CD4-positive, alpha-beta T cell treated with Interferon gamma for 1 hour (primary cell): Measurements from ENCODE around the gene ATG2A.
A peak's percentile ranks its signal among the peaks of the same experiment; 100 is the strongest.

Experiments used
- DNase-seq: peaks from one replicate; pipeline ENCODE4 v3.0.0-alpha.2; 2020

ATG2A gene

DNA sequence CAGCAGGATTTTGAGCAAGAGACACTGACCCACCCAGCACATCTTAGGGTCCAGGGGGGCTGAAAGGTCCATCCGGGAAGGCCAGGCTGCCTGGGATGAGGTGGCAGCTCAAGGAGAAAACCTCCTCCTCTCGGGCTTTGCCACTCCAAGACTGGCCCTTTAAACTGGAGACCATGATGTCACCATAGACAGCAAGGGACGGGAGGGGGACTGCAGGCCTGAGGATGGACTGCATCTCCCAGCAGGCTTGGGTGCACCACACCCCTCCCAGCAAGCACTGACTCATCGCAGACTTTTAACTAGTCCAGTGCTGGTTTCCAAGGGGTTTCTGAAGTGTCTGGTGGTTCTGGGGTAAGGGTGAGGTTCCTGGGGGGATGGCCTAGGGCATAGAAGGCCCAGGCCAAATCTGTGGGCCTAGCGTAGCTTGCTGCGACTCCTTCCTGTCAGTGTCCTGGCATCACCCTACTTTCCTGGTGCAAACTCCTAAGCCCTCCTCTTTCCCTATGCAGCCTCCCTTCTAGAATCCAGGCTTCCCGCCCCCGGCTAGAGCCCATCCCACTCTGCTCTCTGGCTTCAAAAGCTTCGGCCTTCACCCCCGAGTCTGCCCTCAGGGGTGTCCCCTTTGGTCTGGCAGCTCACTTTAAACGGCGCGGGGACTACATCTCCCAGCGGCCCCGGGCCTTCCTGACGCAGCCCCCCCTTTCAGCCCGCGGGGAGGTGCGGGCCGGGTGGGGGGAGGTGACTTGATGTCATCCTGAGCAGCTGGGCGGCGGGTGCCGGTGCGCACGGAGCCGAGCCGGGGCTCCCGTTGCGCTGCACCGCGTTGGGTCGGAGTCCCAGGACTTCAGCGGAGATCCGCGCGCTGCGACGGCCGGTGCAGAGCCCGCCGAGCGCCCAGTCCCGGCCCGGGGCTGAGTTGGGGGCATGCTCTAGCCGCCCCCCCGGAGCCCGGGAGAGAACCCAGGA lies 7.2 kb upstream of the ATG2A start, which contains the start of gene PPP2R5B:
Gene PPP2R5B, plus strand, starts transcription at position 746 of the 966 bp plus-strand sequence. CDS start 1,046 bp downstream, outside the sequence.
- DNase-seq: peak; percentile 90

DNA sequence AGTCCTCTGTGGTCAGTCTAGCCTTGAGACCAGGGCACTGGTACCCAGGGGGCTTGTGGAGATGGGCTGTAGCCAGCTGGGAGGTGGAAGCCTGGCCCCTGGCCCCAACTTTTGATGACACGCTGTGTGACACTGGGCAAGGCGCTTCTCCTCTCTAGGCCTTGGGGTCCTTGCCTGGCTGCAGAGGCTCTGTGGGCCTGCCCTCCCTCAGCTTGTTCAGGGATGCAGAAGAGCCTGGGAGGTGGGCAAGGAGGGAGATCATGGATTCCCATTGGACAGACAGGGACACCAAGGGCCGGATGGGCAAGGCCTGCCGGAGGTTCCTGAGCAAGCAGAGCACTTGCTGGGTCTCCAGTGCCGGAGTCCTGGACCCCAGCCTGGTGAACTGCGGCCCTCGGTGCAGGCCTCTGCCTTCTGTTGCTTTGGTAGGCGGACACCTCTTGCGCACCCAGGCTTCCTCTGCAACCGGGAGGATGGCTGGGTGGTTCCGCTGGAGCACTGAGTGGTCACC lies 6.2 kb upstream of the ATG2A start:
- DNase-seq: no peak

GRCh38 chr11:64921384-64921783 lies 4.4 kb upstream of the ATG2A start:
- DNase-seq: no peak

DNA sequence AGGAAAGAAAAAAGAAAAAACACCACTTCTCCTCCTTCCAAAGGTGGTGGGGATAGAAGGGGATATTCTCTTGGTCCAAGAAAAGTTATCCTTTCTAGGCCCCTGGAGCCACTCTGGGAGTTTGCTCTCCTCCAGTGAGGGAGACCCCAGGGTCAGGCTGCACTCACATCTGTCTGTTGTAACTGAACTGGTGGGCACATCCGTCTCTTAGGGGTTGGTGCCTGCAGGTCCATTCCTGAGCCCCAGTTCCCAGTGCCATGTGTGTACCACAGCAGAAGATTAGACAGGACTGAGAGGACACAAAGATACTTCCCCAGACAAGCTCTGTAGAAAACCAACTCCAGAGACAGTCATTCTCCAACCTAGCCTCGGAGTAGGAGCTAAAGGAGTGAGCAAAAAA lies 3.1 kb upstream of the ATG2A start:
- DNase-seq: no peak

- no peak for DNase-seq
Measured at GRCh38 chr11:64919627-64920026, 2.6 kb upstream of the ATG2A start.

DNA sequence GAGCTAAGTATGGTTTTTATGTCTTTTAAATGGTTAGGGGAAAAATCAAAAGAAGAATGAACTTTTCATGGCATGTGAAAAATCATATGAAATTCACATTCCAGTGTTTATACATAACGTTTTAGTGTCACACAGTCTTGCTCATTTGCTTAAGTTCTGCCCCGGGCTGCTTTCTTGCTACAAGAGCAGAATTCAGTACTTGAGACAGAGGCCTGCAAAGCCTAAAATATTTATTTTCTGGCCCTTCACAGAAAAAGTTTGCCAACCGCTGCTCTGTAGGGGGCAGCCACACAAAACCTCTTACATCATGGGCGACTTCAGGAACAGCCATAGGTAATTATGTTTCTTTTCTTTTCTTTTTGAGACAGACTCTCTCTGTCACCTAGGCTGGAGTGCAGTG lies 1.0 kb upstream of the ATG2A start:
- no peak for DNase-seq

DNA sequence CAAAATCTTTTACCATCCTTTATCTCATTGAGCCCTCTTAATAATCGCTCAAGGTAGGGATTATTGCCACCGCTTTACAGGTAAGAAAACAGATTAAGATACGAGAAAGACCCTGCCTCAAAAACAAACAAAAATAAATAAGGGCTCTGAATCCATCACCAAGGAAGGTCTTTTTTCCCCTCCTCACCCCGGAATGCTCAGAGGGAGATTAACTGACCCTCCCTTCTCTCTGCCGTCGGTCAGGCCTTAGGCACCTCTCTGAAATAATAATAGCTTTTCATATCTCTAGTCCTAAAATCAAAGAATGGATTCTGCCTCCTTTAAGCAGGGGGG lies 620 bp upstream of the ATG2A start:
- DNase-seq: no peak

GRCh38 chr11:64916040-64916774 lies 802 bp downstream of the ATG2A start:
- DNase-seq: peak; percentile 72

GRCh38 chr11:64915376-64915887 lies 1.6 kb downstream of the ATG2A start:
- no peak for DNase-seq

GRCh38 chr11:64914123-64914522 lies 2.9 kb downstream of the ATG2A start:
- DNase-seq: no peak

- no peak for DNase-seq
Measured at GRCh38 chr11:64913171-64913727, 3.8 kb downstream of the ATG2A start.

DNA sequence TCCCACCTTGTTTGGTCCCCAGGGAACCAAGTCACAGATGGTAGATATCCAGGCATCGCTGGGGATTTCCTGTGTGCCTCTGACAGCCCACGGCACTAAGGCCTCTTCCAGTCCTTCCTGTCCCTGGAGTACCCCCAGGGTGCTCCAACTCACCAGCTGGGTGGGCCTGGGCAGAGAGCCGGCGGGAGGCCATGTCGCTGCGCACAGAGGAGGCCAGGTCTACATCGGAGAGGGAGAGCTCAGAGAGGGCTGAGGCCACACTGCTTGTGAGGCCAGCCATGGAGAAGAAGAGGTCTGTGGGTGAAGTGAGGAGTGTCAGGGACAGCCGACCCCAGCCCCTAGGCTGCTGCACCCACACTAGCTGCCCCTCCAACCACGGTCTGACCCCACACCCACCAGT lies 5.3 kb downstream of the ATG2A start:
- no peak for DNase-seq

DNA sequence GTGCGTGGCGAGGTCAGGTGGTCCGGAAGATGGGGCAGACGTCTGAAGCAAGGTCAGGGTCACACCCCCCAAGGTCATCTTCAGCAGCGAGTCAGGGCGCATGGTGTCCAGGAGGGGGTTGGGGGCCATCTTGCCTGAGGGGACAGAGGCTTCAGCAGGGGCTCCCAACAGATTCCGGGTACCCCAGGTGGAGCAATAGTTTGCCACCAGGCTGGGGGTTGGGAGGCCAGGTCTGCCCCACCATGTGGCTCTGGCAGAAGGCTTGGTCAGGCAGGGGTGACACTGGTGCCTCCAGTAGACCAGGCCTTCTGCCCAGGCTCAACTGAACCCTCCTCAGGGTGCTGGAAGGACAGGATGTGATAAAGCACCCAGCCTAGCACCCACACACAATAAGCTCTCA lies 5.9 kb downstream of the ATG2A start:
- no peak for DNase-seq

DNA sequence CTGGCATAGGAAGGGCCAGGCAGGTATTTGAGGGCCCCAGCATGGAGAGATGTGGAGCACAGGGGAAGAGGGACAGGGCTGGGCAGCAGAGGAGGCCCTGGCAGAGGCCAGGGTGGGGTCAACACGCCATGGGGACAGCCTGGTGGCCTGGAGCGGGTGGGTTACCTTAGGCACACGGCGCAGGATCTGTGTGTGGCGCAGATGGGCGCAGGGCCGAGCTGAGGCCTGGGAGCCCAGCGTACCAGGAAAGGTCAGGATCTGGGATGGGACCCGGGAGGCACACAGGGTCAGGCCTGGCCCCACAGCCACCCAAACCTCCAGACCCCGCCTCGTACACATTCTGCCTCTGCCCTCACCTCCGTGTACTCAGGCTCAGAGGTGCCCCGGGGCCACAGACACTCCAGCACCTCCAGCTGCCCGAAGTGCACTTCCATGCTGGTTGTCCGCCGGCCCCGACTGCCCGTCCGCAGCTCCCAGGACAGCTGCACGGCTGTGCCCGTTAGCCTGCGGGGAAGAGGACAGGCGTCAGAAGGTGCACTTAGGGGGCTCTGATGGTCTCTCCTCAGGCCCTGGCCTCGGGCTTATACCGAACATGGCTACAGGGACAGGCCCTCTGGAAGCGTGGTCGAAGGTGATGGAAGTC lies 6.4 kb downstream of the ATG2A start:
- DNase-seq: no peak

DNA sequence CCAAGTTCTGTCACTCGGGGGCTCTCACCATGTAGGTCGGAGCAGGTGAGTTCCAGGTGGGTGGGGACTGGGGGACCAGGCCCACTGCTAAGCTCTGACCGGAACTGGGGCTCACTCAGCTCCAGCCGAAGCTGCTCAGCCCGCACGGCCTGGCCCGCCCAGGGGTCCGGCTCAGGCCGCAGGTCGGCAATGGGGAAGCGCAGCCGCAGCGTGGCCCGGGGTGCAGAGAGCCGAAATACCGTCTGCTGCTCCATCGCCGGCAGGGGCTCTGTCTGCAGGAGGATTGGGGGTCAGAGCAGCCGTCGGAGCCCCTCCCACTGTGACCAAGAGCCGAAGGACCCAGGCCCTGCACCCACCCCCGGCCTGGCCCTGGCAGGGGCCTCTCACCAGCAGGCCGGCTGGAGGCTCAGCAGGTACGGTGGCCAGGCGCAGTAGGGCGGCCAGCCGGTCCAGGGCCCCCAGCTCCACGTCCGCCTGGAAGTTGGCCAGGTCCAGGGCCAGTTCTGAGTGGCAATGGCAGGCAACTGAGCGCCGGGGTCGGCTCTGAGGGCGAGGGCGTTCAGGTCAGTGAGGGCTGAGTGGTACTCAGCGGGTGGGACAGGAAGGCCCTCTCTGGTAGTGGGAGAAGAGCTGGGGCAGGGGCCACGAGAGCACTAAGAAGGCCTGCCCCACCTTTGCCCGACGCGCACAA lies 7.2 kb downstream of the ATG2A start:
- DNase-seq: no peak

GRCh38 chr11:64908766-64909165 lies 8.2 kb downstream of the ATG2A start:
- DNase-seq: no peak

- DNase-seq: no peak
Measured at GRCh38 chr11:64906314-64906635, 10.7 kb downstream of the ATG2A start.

DNA sequence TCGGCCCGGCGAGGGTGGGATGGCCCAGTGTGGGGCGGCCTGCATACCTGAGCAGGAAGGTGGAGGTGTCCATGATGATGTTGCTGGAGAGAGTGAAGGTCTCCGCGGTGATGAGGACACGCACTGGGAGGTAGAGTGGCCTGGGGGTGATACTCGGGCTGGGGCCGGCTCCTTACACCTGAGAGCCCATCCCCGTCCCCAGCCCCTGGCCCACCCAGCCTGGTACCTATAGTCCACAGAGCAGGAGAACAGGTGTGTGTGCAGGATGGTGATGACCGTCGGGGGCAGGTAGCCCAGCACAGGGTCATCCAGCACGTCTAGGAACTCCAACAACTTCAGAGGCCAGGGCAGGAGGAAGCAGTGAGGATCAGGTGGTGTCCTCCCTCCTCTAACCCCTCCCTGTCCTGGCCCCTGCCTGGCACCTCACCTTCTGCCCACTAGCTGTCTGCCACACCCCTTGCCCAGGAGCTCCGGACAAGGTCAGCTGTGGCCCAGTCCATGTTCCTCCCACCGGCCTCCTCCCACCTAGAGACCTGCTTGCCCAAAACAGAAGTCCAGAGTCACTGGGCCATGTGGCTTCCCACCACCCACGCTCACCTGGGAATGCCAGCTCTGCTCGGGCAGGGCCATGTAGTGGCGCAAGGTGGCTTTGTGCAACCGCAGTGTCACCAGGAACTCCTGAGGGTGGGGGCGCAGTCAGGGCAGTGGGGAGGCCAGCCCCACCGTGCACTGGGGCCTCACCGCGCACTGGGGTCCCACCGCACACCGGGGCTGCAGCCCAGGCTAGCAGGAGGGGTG lies 11.3 kb downstream of the ATG2A start:
- no peak for DNase-seq

DNA sequence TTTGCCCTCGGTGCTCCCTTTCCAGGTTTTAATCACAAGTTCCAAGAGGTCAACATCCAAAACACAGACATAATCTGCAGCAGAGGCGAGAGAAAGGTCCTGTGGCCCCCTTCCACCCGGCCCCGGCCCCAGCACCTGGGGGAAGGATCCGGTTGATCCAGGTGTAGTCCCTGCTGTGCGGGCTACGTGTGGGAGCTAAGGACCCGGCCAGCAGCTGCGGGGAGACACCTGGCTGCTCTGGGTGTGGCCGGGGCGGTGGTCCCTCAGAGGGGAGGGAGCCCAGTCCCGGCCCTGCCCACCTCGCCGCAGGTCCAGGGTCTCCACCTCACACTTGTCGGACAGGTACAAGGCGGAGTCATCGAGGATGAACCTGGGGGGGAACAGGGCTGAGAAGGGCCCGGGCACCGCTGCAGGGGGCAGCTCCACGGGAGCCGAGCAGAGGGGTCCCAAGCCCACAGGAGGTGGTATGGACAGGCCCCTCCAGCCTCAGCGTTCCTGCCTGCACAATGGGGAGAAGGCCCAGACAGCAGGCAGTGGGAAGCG lies 13.6 kb downstream of the ATG2A start:
- no peak for DNase-seq

- no peak for DNase-seq
Measured at GRCh38 chr11:64902102-64902900, 14.7 kb downstream of the ATG2A start.
